Aorta (tissue), 4 donors: ENCODE results near the gene KRT25. TPM values are rescaled to one million over a fixed set of nuclear protein-coding genes. Genes with fewer than 3 reads are reported as not detected.

ENCODE experiments used
- polyA plus RNA-seq, 2 donors: library from polyadenylated mRNA; stranded (reverse); fragments of 200-250 nt; gene quantifications; one replicate each; pipeline ENCODE4 v1.2.3, GENCODE V29; 2013
- total RNA-seq, 2 donors: library from RNA; stranded (reverse); fragmentation: NEBNext Ultra II Directional; extraction: Animal tissue kit (Norgen Biotek cat#: 25700); gene quantifications; one replicate each; pipeline ENCODE4 v1.2.1, GENCODE V29; 2021
- donor health status: healthy with polysubstance abuse.
- donor health status: Bipolar disorder and iron deficiency.
- donor health status: DM: no; HTN: no; CAD: no.
- donor health status: DM: yes; HTN: yes; CAD: no.

Gene KRT25
- total and polyA plus RNA-seq, 4 donors = not detected

Other genes with a start within 250 kb of the KRT25 start
- gene CCR7, start 189.9 kb downstream of the KRT25 start, total RNA-seq = under 1 TPM; 0.62 to 0.84 TPM
- gene CCR7, start 189.9 kb downstream of the KRT25 start, polyA plus RNA-seq = under 1 TPM; 0.08 to 0.13 TPM
- 10 to 100 TPM; 80.8 to 84.4 TPM for gene SMARCE1, start 107.5 kb downstream of the KRT25 start, total RNA-seq
- 10 to 100 TPM; 61.0 to 71.7 TPM for gene SMARCE1, start 107.5 kb downstream of the KRT25 start, polyA plus RNA-seq
- gene KRT222, start 90.2 kb downstream of the KRT25 start, total RNA-seq = 1 to 10 TPM; 1.9 to 4.5 TPM
- not detected for gene KRT222, start 90.2 kb downstream of the KRT25 start, polyA plus RNA-seq
- gene KRT24, start 51.6 kb downstream of the KRT25 start, total RNA-seq = not detected
- under 1 TPM in 1 of 2 donors, not detected in 1; 0.25 TPM for gene KRT24, start 51.6 kb downstream of the KRT25 start, polyA plus RNA-seq
- gene KRT26, start 16.9 kb upstream of the KRT25 start, total RNA-seq = not detected
- gene KRT26, start 16.9 kb upstream of the KRT25 start, polyA plus RNA-seq = not detected
- gene KRT27, start 27.2 kb upstream of the KRT25 start, total RNA-seq = not detected
- not detected for gene KRT27, start 27.2 kb upstream of the KRT25 start, polyA plus RNA-seq
- not detected for gene KRT28, start 44.6 kb upstream of the KRT25 start, total RNA-seq
- gene KRT28, start 44.6 kb upstream of the KRT25 start, polyA plus RNA-seq = not detected
- 10 to 100 TPM; 35.3 to 39.3 TPM for gene KRT10, start 67.3 kb upstream of the KRT25 start, total RNA-seq
- gene KRT10, start 67.3 kb upstream of the KRT25 start, polyA plus RNA-seq = 10 to 100 TPM; 39.3 to 39.7 TPM
- not detected for gene KRT12, start 111.9 kb upstream of the KRT25 start, total RNA-seq
- gene KRT12, start 111.9 kb upstream of the KRT25 start, polyA plus RNA-seq = 1 to 10 TPM in 1 of 2 donors, not detected in 1; 1.0 TPM
- gene KRT20, start 129.9 kb upstream of the KRT25 start, total RNA-seq = not detected
- gene KRT20, start 129.9 kb upstream of the KRT25 start, polyA plus RNA-seq = 100 to 1,000 TPM in 1 of 2 donors, 1 to 10 TPM in 1; 3.9 to 193 TPM
- gene KRT23, start 182.3 kb upstream of the KRT25 start, total RNA-seq = under 1 TPM; 0.30 to 0.39 TPM
- gene KRT23, start 182.3 kb upstream of the KRT25 start, polyA plus RNA-seq = under 1 TPM in 1 of 2 donors, not detected in 1; 0.50 TPM
- gene KRT39, start 211.6 kb upstream of the KRT25 start, total RNA-seq = not detected
- not detected for gene KRT39, start 211.6 kb upstream of the KRT25 start, polyA plus RNA-seq
- not detected for gene KRT40, start 229.0 kb upstream of the KRT25 start, total RNA-seq
- not detected for gene KRT40, start 229.0 kb upstream of the KRT25 start, polyA plus RNA-seq
- gene KRTAP3-3, start 238.8 kb upstream of the KRT25 start, total RNA-seq = not detected
- not detected for gene KRTAP3-3, start 238.8 kb upstream of the KRT25 start, polyA plus RNA-seq
- not detected for gene KRTAP3-2, start 244.6 kb upstream of the KRT25 start, total RNA-seq
- gene KRTAP3-2, start 244.6 kb upstream of the KRT25 start, polyA plus RNA-seq = not detected